Urinary bladder (tissue), 4 donors: ENCODE results near the gene SMG6. TPM values are rescaled to one million over a fixed set of nuclear protein-coding genes. Genes with fewer than 3 reads are reported as not detected.

ENCODE experiments used
- DNase-seq: peaks from one replicate; pipeline ENCODE4 v3.0.0-alpha.2; 2015; ENCODE audit errors: extremely low spot score
- H3K27ac ChIP-seq: one replicate; pipeline ENCODE4 v1.5.1; 2013; ENCODE audit warnings: low read depth, mild to moderate bottlenecking, moderate library complexity
- H3K36me3 ChIP-seq: one replicate; pipeline ENCODE4 v1.6.1; 2013; ENCODE audit warnings: mild to moderate bottlenecking, moderate library complexity; ENCODE audit not compliant: insufficient read depth
- H3K4me1 ChIP-seq: one replicate; pipeline ENCODE4 v1.6.1; 2013; ENCODE audit warnings: mild to moderate bottlenecking, moderate library complexity; ENCODE audit not compliant: insufficient read depth
- H3K4me3 ChIP-seq: one replicate; pipeline ENCODE4 v1.5.1; 2013; ENCODE audit warnings: low read depth, low read length
- WGBS: extraction: QIAGEN DNeasy Blood & Tissue Kit; methylation state at CpG from one replicate; pipeline ENCODE4 v1.1.7; 2013; 5-methylcytosine and 5-hydroxymethylcytosine counted together
- polyA plus RNA-seq: library from polyadenylated mRNA; stranded (reverse); fragments of 200-250 nt; gene quantifications from one replicate; pipeline ENCODE4 v1.2.3, GENCODE V29; 2013
- total RNA-seq: library from RNA; depleted of rRNA; stranded (reverse); fragments of >200 nt; gene quantifications from one replicate; pipeline ENCODE4 v1.2.3, GENCODE V29; 2014
- donor health status: healthy with polysubstance abuse.
- donor health status: healthy.

Gene SMG6
- total and polyA plus RNA-seq, 2 donors = 29.3 to 37.5 TPM

GRCh38 chr17:2223617-2223927 lies 80.0 kb downstream of the SMG6 start:
- no peak for DNase-seq
- Histone ChIP-seq H3K4me1 (no peaks in the 10 kb centered on the region), H3K27ac (no peak overlapping the region), H3K4me3 (no peak overlapping the region), H3K36me3 (peaks cover 2% of the 10 kb centered on the region)

GRCh38 chr17:2222901-2223616 lies 80.5 kb downstream of the SMG6 start:
- Histone ChIP-seq H3K36me3 (peaks cover 2% of the 10 kb centered on the region), H3K27ac (peak overlapping the region; percentile 31), H3K4me1 (no peaks in the 10 kb centered on the region), H3K4me3 (no peak overlapping the region)
- 23% methylated on average over 10 of the region's 10 CpGs for WGBS
- no peak for DNase-seq

GRCh38 chr17:2222301-2222700 lies 81.3 kb downstream of the SMG6 start:
- no peaks in the 10 kb centered on the region for H3K4me1 ChIP-seq
- WGBS = 45% methylated on average over 5 of the region's 5 CpGs
- no peak for DNase-seq
- no peak overlapping the region for H3K27ac ChIP-seq
- no peak overlapping the region for H3K4me3 ChIP-seq
- H3K36me3 ChIP-seq = peaks cover 2% of the 10 kb centered on the region

GRCh38 chr17:2218426-2218825 lies 85.2 kb downstream of the SMG6 start:
- DNase-seq = no peak
- WGBS = 88% methylated on average over 8 of the region's 8 CpGs
- Histone ChIP-seq H3K27ac (no peak overlapping the region), H3K4me1 (no peaks in the 10 kb centered on the region), H3K36me3 (no peaks in the 10 kb centered on the region), H3K4me3 (no peak overlapping the region)

DNA sequence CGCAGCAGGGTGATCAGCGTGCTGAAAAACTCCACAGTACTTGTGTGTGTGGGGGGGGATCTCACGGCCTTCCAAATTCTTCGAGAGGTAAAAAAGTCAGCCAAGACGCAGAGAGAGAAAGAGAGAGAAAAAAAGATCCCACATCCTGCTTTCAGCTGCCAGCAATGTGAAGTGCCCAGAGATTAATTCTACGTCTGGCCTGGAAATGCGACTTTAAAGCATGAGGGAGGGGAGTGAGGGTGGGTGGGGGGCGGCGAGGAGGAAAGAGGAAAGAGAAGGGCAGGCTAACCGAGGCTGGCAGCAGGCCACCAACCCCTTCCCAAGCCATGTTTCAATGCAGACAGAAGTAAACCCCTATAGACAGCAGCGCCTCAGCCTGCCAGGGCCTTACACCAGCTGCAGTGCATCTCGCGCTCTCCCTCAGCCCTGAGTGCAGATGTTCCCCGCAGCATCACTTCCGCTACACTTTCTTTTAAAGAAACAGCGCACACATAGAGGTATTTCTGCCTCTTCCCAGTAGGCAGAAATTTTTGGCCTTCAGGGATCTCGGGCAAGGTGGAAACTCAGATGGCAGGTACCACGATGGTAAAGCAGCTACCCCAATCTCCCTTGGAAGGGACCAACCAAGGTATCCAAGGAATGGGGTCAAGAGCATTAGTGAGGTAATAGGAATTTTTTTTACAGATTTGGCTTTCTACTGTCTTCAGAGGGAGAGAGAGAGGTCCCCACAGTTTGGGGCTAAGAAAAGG lies 87.8 kb downstream of the SMG6 start:
- Histone ChIP-seq H3K4me3 (no peak overlapping the region), H3K4me1 (peaks cover 2% of the 10 kb centered on the region), H3K27ac (peak overlapping the region; percentile 24), H3K36me3 (no peaks in the 10 kb centered on the region)
- WGBS = 7% methylated on average over 18 of the region's 18 CpGs
- DNase-seq = peak; percentile 91

GRCh38 chr17:2214929-2215615 lies 88.5 kb downstream of the SMG6 start:
- Histone ChIP-seq H3K36me3 (no peaks in the 10 kb centered on the region), H3K4me1 (peaks cover 2% of the 10 kb centered on the region), H3K4me3 (no peak overlapping the region), H3K27ac (peak overlapping the region; percentile 78)
- WGBS = 15% methylated on average over 11 of the region's 11 CpGs
- no peak for DNase-seq

DNA sequence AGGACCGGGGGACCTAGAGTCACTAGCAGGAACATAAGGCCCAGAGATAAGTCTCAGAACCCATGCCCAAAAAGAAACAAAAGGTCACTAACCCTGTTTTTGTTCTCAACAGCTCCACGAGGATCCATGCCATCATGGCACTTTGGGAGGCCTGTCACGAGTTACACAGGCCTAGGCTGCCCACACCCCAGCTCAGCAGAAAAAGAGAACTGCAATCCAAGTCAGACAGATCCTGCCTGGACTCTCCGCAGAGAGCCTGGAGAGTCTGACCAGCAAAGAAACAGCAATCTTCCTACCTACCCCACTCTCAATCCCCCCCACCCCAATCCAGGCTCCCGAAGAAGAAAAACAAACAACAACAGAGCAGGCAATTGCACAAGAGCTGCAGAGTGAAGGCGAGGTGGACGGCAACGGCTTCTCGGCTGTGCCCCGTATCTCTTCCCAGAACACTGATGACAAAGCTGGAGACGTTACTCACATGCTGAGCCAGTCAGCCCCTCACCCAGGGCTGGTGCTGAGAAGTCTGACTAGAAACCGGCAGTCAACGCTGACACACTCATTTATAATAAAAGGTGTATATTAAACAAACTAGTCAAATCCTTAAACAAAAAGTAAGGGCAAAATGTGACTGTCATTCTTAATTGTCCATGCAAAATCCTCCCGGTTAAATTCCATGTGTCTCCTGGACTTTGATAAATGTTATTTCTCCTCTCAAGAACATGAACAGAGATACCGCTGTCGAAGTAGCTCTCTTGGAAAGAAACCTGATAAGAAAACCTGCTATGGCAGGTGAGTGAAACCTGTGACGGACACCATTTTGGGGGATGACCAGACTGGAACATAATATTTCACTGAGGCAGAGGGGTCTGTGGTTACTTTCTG lies 89.3 kb downstream of the SMG6 start:
- H3K36me3 ChIP-seq = no peaks in the 10 kb centered on the region
- no peak for DNase-seq
- WGBS = 28% methylated on average over 17 of the region's 17 CpGs
- H3K4me3 ChIP-seq = no peak overlapping the region
- peak overlapping the region; percentile 78 for H3K27ac ChIP-seq
- peaks cover 2% of the 10 kb centered on the region for H3K4me1 ChIP-seq

GRCh38 chr17:2213291-2213960 lies 90.2 kb downstream of the SMG6 start:
- 34% methylated on average over 11 of the region's 11 CpGs for WGBS
- DNase-seq = no peak
- Histone ChIP-seq H3K27ac (peak overlapping the region; percentile 82), H3K36me3 (no peaks in the 10 kb centered on the region), H3K4me1 (peaks cover 2% of the 10 kb centered on the region), H3K4me3 (no peak overlapping the region)

GRCh38 chr17:2212400-2212981 lies 91.1 kb downstream of the SMG6 start:
- Histone ChIP-seq H3K4me1 (peaks cover 2% of the 10 kb centered on the region), H3K27ac (peak overlapping the region; percentile 82), H3K36me3 (no peaks in the 10 kb centered on the region), H3K4me3 (no peak overlapping the region)
- DNase-seq = no peak
- 48% methylated on average over 10 of the region's 10 CpGs for WGBS

DNA sequence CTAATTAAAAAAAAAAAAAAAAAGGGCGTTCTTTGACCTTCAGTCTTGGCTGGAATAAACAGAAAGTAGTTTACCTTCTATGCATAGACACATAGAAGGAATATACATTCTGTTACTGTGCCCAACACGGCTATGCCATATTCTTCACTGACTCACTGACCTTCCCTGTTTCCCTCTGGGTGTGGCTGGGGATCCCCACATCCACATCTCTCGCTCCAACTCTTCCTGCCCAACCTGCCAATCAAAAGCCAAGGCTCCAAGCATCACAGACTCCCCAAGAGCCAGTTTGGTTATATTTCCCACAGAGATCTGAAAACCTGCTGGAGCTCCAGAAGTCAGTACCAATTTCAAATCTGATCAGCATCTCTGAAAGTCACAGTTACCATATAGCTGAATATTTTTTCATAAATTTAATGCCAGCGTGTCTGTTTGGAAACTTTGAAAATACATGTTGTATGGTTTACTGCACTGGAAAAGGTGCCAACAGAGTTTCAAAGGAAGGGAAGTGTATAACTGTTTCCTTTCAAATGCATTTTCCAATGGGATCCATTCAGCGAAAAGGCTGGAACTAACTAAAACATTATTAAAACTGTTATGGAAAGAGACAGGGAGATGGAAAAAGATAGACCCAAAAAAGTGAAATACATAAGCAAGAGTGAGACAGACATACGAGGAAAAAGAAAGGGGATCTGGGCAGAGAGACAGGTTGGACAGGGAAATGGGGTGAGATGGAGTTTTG lies 91.8 kb downstream of the SMG6 start:
- Histone ChIP-seq H3K4me1 (peaks cover 2% of the 10 kb centered on the region), H3K36me3 (no peaks in the 10 kb centered on the region), H3K4me3 (no peak overlapping the region), H3K27ac (peak overlapping the region; percentile 82)
- 84% methylated on average over 6 of the region's 6 CpGs for WGBS
- DNase-seq = no peak

DNA sequence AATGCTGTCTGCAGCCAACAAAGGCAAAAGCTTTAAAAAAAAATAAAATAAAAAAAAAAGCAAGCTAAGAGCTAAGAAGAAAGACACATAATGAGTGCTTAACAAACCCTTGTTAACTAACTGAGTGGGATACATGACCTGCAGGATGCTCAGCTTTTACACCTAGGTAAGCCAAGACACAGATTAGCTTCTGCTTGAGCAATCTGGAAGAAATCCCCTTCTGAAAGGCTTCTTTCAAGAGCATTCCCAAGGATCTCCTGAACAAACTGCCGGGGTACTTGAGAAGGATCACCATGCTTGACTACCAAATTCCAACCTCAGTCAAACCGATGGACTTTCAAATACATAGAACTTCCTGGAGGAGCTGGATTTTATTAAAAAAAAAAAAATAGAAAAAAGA lies 92.9 kb downstream of the SMG6 start:
- Histone ChIP-seq H3K4me1 (peaks cover 2% of the 10 kb centered on the region), H3K36me3 (no peaks in the 10 kb centered on the region), H3K27ac (no peak overlapping the region), H3K4me3 (no peak overlapping the region)
- no peak for DNase-seq
- 85% methylated on average over 2 of the region's 2 CpGs for WGBS

- Histone ChIP-seq H3K4me3 (no peak overlapping the region), H3K4me1 (peaks cover 2% of the 10 kb centered on the region), H3K36me3 (no peaks in the 10 kb centered on the region), H3K27ac (no peak overlapping the region)
- WGBS = 59% methylated on average over 12 of the region's 12 CpGs
- no peak for DNase-seq
Measured at GRCh38 chr17:2207815-2208515, 95.6 kb downstream of the SMG6 start.
